ENCODE measurements around the gene SHISA6.

The SHISA6 gene

GRCh38 chr17:11553135-11553534 is 312.1 kb downstream of the SHISA6 start:
- CTCF ChIA-PET = no interaction called here
- POLR2A ChIA-PET = no interaction called here
- no peak for TF ChIP-seq CTCF (IDR thresholded peaks at IDR 0.05; ENCODE audit: control extremely low read depth, extremely low read depth, low read depth, missing control alignments)
- no peak for DNase-seq (ENCODE audit: extremely low spot score)

GRCh38 chr17:11554042-11554441 is 313.0 kb downstream of the SHISA6 start:
- no peak for TF ChIP-seq CTCF (IDR thresholded peaks at IDR 0.05; ENCODE audit: control extremely low read depth, extremely low read depth, low read depth, missing control alignments)
- ChIA-PET POLR2A (no interaction called here), CTCF (no interaction called here)
- no peak for DNase-seq (ENCODE audit: extremely low spot score)

- TF ChIP-seq CTCF (IDR thresholded peaks at IDR 0.05; ENCODE audit: control extremely low read depth, extremely low read depth, low read depth, missing control alignments) = no peak
- no peak for DNase-seq (ENCODE audit: extremely low spot score)
- ChIA-PET POLR2A (no interaction called here), CTCF (interaction anchor here (0.8 kb wide), 1 partner anchor 254 kb away, joined by 3 read pairs; no protein-coding TSS in a partner anchor)
Observed at GRCh38 chr17:11554542-11554941, 313.5 kb downstream of the SHISA6 start.

- POLR2A ChIA-PET = no interaction called here
- DNase-seq (ENCODE audit: extremely low spot score) = no peak
- TF ChIP-seq CTCF (IDR thresholded peaks at IDR 0.05; ENCODE audit: control extremely low read depth, extremely low read depth, low read depth, missing control alignments) = no peak
- CTCF ChIA-PET = no interaction called here
Observed at GRCh38 chr17:11555530-11555929, 314.5 kb downstream of the SHISA6 start.

GRCh38 chr17:11557727-11558452 is 316.9 kb downstream of the SHISA6 start:
- ChIA-PET POLR2A (no interaction called here), CTCF (no interaction called here)
- no peak for DNase-seq (ENCODE audit: extremely low spot score)
- TF ChIP-seq CTCF (IDR thresholded peaks at IDR 0.05; ENCODE audit: control extremely low read depth, extremely low read depth, low read depth, missing control alignments) = no peak

GRCh38 chr17:11558681-11559234 is 317.7 kb downstream of the SHISA6 start:
- DNase-seq (ENCODE audit: extremely low spot score) = no peak
- POLR2A ChIA-PET = no interaction called here
- no peak for TF ChIP-seq CTCF (IDR thresholded peaks at IDR 0.05; ENCODE audit: control extremely low read depth, extremely low read depth, low read depth, missing control alignments)
- CTCF ChIA-PET = no interaction called here

All from GM10248 (cell line).